Uterus (tissue), 4 donors: Measurements from ENCODE around the gene ACTN1. TPM values are rescaled to one million over a fixed set of nuclear protein-coding genes. Genes with fewer than 3 reads are reported as not detected.

Experiments
- DNase-seq, 2 donors: peaks; one replicate each; pipeline ENCODE4 v3.0.0-alpha.2; 2019 to 2020
- H3K27ac ChIP-seq, 2 donors: fragments of 200-600 bp; sonication (generic); 1 replicate in 1 of 2; 2 replicates in 1 of 2; pipeline ENCODE4 v1.5.1; 2016 to 2018
- H3K27me3 ChIP-seq, 2 donors: fragments of 200-600 bp; sonication (generic); one replicate each; pipeline ENCODE4 v1.5.1; 2018 to 2019; ENCODE audit warnings: control low read depth in 1 of 2
- H3K36me3 ChIP-seq, 2 donors: fragments of 200-600 bp; sonication (generic); one replicate each; pipeline ENCODE4 v1.5.1; 2019; ENCODE audit warnings: control low read depth in 1 of 2
- H3K4me1 ChIP-seq, 2 donors: fragments of 200-600 bp; sonication (generic); one replicate each; pipeline ENCODE4 v1.5.1; 2018 to 2019; ENCODE audit warnings: control low read depth in 1 of 2
- H3K4me3 ChIP-seq, 2 donors: fragments of 200-600 bp; sonication (generic); 1 replicate in 1 of 2; 2 replicates in 1 of 2; pipeline ENCODE4 v1.5.1; 2018 to 2019; ENCODE audit warnings: mild to moderate bottlenecking in 1 of 2
- H3K9me3 ChIP-seq, 2 donors: fragments of 200-600 bp; sonication (generic); one replicate each; pipeline ENCODE4 v1.5.1; 2019; ENCODE audit warnings: control low read depth in 1 of 2
- CTCF ChIP-seq, 4 experiments: fragments of 200-600 bp in 2 of 4; fragments of 450-650 bp in 2 of 4; sonication (generic) in 2 of 4; IDR thresholded peaks; one replicate each; pipeline ENCODE4 v1.5.1; 2016 to 2019; ENCODE audit warnings: antibody characterized with exemption in 4 of 4, mild to moderate bottlenecking in 2 of 4, moderate library complexity in 1 of 4
- POLR2A ChIP-seq, 2 donors: fragments of 450-650 bp; IDR thresholded peaks; one replicate each; pipeline ENCODE4 v1.6.1; 2016; ENCODE audit warnings: antibody characterized with exemption in 2 of 2, mild to moderate bottlenecking in 1 of 2, moderate library complexity in 1 of 2
- intact Hi-C: fragments of 100-400 bp; cut with DNase I; formaldehyde crosslinking; loops from one replicate; pipeline ENCODE4 v1.15.1; 2023; ENCODE audit warnings: low total_unique reads
- total RNA-seq, 4 donors: library from RNA; depleted of rRNA in 3 of 4; stranded (reverse); fragments of >200 nt in 3 of 4; gene quantifications; one replicate each; pipeline versions ENCODE4 v1.1.0 to v1.2.4, GENCODE V29; 2014 to 2023
- donor health status: DM: yes; HTN: yes; CAD: no.

The ACTN1 gene
- total RNA-seq, 4 donors from 2014 or later: 147 to 538 (median 343) TPM

GRCh38 chr14:68949601-68949965, 29.5 kb downstream of the ACTN1 start:
- TF ChIP-seq POLR2A (IDR thresholded peaks at IDR 0.05): no peak
- TF ChIP-seq CTCF (IDR thresholded peaks at IDR 0.05): no peak
- Histone ChIP-seq H3K27me3 (no peaks in the 10 kb centered on the region), H3K4me1 (peaks cover 20 to 64% of the 10 kb centered on the region in 2 donors), H3K9me3 (no peaks in the 10 kb centered on the region), H3K27ac (peak overlapping the region; percentile 93 to 95), H3K36me3 (no peaks in the 10 kb centered on the region), H3K4me3 (no peak overlapping the region)
- no peak for DNase-seq
- intact Hi-C loops: no loop called here

GRCh38 chr14:68948686-68949600, 30.2 kb downstream of the ACTN1 start:
- H3K4me3 ChIP-seq: no peak overlapping the region
- H3K4me1 ChIP-seq: peaks cover 20 to 64% of the 10 kb centered on the region in 2 donors
- peak overlapping the region; percentile 93 to 95 for H3K27ac ChIP-seq
- intact Hi-C loops: no loop called here
- H3K9me3 ChIP-seq: no peaks in the 10 kb centered on the region
- no peak for DNase-seq
- H3K36me3 ChIP-seq: no peaks in the 10 kb centered on the region
- TF ChIP-seq CTCF (IDR thresholded peaks at IDR 0.05): peak in 1 of 4 experiments; percentile 1
- TF ChIP-seq POLR2A (IDR thresholded peaks at IDR 0.05): no peak
- no peaks in the 10 kb centered on the region for H3K27me3 ChIP-seq

- H3K9me3 ChIP-seq: no peaks in the 10 kb centered on the region
- TF ChIP-seq POLR2A (IDR thresholded peaks at IDR 0.05) (no peak), CTCF (IDR thresholded peaks at IDR 0.05) (no peak)
- H3K36me3 ChIP-seq: no peaks in the 10 kb centered on the region
- peaks cover 20 to 59% of the 10 kb centered on the region in 2 donors for H3K4me1 ChIP-seq
- H3K27me3 ChIP-seq: no peaks in the 10 kb centered on the region
- intact Hi-C loops: no loop called here
- no peak overlapping the region for H3K4me3 ChIP-seq
- peak; percentile 71 to 72 for DNase-seq
- H3K27ac ChIP-seq: peak overlapping the region; percentile 93 to 95
Observed at GRCh38 chr14:68947802-68948201, 31.3 kb downstream of the ACTN1 start.

- Histone ChIP-seq H3K36me3 (no peaks in the 10 kb centered on the region), H3K27me3 (no peaks in the 10 kb centered on the region), H3K9me3 (no peaks in the 10 kb centered on the region), H3K4me1 (peaks cover 16 to 63% of the 10 kb centered on the region in 2 donors), H3K27ac (peak overlapping the region; percentile 93 to 95), H3K4me3 (no peak overlapping the region)
- TF ChIP-seq POLR2A (IDR thresholded peaks at IDR 0.05) (no peak), CTCF (IDR thresholded peaks at IDR 0.05) (no peak)
- DNase-seq: no peak
- intact Hi-C loops: no loop called here
Observed at GRCh38 chr14:68946489-68946822, 32.6 kb downstream of the ACTN1 start.
